SIG-M5 treated with dmso at 0.1 percent for 504 hours (cell line): Measurements from ENCODE around the gene CCT7.
A peak's percentile ranks its signal among the peaks of the same experiment; 100 is the strongest.
"Not testable (repeated sequence)": the region's sequence is repeated elsewhere in the genome, so short reads cannot be mapped to it uniquely, and the experiment has no call there.

Source experiments
- DNase-seq: peaks from one replicate; lab custom pipeline; 2025; ENCODE audit not compliant: unreplicated experiment; lab: John Stamatoyannopoulos, UW

Gene CCT7

GRCh38 chr2:73233932-73234832 lies at the start of gene CCT7:
Gene CCT7 (plus strand): TSS chr2:73234308. CDS start chr2:73234379, 71 bp downstream.
- DNase-seq, result peak; percentile 92

DNA sequence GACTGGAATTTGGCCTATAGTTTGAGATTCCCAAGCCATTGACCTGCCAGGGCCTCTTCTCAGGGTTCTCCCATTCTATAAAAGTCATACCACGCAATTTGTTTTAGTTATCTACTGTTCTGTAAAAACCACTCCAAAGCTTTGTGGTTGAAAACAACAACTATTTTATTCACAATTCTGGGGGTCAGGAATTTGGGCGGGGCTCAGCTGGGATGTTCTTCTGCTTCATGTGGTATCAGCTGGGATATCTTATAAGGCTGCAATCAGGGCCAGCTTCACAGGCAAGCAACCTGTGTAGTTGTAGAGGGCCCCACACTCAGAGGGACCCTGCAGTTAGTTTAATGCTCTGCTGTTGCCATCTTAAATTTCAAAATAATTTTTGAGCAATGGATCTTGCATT lies 48.1 kb upstream of the CCT7 start:
- DNase-seq, result no peak

GRCh38 chr2:73187549-73187948 lies 46.6 kb upstream of the CCT7 start:
- DNase-seq, result no peak

GRCh38 chr2:73197579-73197978 lies 36.5 kb upstream of the CCT7 start:
- no peak for DNase-seq

- not testable (repeated sequence) for DNase-seq
These were observed 33.8 kb upstream of the CCT7 start for GRCh38 chr2:73200281-73200680.

GRCh38 chr2:73202156-73203054 lies 31.7 kb upstream of the CCT7 start, which contains the start of gene NOTO:
Gene NOTO (plus strand): TSS chr2:73202574. CDS start chr2:73202667, 93 bp downstream.
- DNase-seq, result no peak

- DNase-seq, result no peak
These were observed 30.9 kb upstream of the CCT7 start for GRCh38 chr2:73203055-73203681.

DNA sequence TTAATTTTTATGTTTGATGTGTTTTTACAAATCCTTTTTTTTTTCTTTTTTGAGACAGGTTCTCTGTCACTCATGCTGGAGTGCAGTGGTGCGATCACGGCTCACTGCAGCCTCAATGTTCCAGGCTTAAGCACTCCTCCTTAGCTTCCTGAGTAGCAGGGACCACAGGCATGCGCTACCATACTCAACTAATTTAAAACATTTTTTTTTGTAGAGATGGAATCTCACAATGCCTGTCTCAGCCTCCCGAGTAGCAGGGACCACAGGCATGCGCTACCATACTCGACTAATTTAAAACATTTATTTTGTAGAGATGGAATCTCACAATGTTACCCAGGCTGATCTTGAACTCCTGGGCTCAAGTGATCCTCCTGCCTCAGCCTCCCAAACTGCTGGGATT lies 28.5 kb upstream of the CCT7 start:
- no peak for DNase-seq

DNA sequence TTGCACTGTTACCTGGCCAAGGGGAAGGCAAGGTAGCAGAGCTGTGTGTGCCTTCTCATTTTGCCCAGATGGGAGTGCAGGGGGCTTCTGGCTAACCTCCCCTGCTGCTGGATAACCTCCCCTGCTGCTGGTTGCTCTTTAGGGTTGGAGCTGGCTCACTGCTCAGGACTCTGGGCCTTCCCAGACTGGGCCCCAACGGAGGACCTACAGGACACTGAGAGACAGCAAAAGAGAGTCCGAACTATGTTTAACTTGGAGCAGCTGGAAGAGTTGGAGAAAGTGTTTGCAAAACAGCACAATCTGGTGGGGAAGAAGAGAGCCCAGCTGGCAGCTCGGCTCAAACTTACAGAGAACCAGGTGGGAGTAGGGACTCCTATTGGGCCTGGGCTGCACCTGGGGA lies 25.9 kb upstream of the CCT7 start:
- no peak for DNase-seq

DNA sequence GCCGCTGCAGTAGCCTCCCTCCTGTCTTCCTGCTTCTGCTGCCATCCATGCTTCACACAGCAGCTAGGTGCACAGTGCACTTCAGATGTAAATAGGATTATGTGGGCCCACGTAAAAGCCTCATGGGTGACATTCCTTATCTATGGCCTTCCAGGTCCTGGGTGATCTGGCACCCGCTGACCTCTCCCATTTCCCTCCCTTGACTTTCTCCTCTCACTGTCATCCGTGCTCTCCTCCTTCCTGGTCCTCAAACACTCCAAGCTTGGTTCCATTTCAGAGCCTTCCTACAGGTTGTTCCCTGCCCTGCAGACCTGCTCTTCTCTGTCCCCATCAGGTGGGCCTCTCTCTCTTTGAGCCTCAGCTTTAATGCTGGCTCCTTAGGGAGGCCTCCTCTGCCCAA lies 24.1 kb upstream of the CCT7 start:
- DNase-seq, result no peak

DNA sequence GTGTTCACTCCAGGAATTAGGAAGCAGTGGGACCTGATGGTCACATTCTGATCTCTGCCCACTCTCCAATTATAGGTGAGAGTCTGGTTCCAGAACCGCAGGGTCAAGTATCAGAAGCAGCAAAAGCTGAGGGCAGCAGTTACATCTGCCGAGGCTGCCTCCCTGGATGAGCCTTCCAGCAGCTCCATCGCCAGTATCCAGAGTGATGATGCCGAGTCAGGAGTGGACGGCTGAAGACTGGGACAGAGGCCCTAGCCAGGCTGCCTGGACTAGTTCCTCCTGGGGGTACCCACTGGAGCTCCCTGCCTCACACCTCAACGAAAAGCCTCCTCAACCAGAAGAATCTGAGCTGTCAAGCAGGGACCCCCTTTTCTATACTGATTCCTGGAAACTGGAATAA lies 23.4 kb upstream of the CCT7 start:
- no peak for DNase-seq

- no peak for DNase-seq
These were observed 22.0 kb upstream of the CCT7 start for GRCh38 chr2:73212098-73212447.

DNA sequence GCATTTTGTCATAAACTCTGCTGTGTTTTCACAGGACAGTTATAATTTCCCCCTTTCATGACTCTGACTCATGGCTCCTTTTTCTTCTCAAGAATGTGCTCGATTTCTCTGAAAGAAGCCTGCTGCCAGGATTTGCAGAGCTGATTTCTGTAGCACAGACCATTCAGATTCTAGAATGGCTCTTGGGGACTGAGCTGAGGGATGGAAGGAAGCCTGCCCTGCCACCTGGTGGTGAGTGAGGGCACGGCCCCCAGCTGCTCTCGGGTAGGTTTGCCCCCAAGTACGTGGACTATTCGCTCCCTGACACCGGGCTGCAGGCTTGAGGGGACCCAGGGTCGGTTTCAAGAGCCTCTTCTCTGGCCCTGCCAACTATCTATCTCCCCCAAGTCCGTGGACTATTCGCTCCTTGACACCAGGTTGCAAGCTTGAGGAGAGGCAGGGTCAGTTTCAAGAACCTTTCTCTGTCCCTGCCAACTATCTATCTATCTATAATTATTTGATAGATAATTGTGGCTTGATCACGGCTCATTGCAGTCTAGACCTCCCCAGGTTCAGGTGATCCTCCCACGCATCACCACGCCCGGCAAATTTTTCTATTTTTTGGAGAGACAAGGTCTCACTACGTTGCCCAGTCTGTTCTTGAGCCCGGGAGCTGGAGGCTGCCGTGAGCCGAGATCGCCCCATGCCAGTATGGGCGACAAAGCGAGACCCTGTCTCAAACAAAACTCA lies 21.5 kb upstream of the CCT7 start:
- DNase-seq, result peak; percentile 79

GRCh38 chr2:73214120-73215035 lies 19.7 kb upstream of the CCT7 start, which contains the start of gene SMYD5:
Gene SMYD5 (plus strand): TSS chr2:73214245. CDS start chr2:73214267, 22 bp downstream.
- peak; percentile 84 for DNase-seq

DNA sequence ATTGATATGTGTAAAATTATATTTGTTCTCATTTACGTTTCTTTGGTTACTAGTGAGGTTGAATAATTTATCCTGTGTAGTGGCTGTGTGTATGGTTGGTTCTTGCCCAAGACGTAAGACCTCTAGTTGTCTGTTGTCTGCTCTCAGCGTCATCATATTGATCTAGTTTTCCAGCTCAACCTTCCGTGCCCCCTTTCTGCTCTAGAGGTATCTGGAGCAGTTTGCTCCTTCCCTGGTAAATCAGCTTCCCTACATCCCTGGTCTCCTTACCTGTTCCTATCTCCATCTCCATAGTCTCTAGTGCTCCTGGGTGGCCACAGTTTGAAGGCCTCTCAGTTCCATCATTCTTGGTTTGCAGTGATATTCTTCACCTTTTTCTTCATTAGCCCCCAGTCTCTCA lies 18.9 kb upstream of the CCT7 start:
- no peak for DNase-seq

GRCh38 chr2:73217160-73217559 lies 16.9 kb upstream of the CCT7 start:
- no peak for DNase-seq

GRCh38 chr2:73217826-73218225 lies 16.3 kb upstream of the CCT7 start:
- no peak for DNase-seq

DNA sequence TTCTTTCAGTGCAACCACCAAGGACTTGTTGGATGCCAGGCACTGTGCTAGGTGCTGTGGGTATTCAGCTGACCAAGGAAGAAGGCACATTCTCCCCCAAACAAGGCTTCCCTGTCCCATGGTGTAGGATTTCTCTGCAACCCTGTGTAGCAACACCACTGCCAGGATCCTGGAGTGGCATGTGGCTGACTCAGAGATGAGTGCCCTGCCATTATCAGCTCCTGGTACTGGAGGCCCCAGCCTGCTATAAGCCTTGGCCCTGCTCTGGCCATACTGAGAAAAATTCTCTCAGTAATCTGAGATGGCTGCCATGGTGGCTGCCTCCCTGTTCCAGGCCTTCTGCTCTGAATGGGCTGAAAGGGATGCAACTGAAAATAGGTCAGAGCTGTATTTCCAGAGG lies 15.8 kb upstream of the CCT7 start:
- no peak for DNase-seq

GRCh38 chr2:73223821-73224220 lies 10.3 kb upstream of the CCT7 start:
- no peak for DNase-seq
